ENCODE measurements around the gene SLC12A1.

SLC12A1 gene

GRCh38 chr15:48273049-48273448 lies 66.9 kb downstream of the SLC12A1 start:
- H3K27ac ChIP-seq = no peak overlapping the region
- DNase-seq (ENCODE audit: low spot score) = no peak
- POLR2A ChIA-PET (ENCODE audit: low non-redundant PET) = no interaction called here
- CTCF ChIA-PET = interaction anchor here (0.6 to 1.2 kb wide), 2 partner anchors 13 to 128 kb away, joined by 5 read pairs; no protein-coding TSS in a partner anchor
- TF ChIP-seq, protein P1, sequence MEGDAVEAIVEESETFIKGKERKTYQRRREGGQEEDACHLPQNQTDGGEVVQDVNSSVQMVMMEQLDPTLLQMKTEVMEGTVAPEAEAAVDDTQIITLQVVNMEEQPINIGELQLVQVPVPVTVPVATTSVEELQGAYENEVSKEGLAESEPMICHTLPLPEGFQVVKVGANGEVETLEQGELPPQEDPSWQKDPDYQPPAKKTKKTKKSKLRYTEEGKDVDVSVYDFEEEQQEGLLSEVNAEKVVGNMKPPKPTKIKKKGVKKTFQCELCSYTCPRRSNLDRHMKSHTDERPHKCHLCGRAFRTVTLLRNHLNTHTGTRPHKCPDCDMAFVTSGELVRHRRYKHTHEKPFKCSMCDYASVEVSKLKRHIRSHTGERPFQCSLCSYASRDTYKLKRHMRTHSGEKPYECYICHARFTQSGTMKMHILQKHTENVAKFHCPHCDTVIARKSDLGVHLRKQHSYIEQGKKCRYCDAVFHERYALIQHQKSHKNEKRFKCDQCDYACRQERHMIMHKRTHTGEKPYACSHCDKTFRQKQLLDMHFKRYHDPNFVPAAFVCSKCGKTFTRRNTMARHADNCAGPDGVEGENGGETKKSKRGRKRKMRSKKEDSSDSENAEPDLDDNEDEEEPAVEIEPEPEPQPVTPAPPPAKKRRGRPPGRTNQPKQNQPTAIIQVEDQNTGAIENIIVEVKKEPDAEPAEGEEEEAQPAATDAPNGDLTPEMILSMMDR (conservative IDR thresholded peaks at IDR 0.05; ENCODE audit: low read depth) = no peak

- ChIA-PET POLR2A (ENCODE audit: low non-redundant PET) (no interaction called here), CTCF (interaction anchor here (1.1 kb wide), 1 partner anchor 31 kb away, joined by 3 read pairs; no protein-coding TSS in a partner anchor)
- no peak overlapping the region for H3K27ac ChIP-seq
- no peak for DNase-seq (ENCODE audit: low spot score)
- TF ChIP-seq, protein P1 (conservative IDR thresholded peaks at IDR 0.05; ENCODE audit: low read depth) = no peak
These were observed 72.6 kb downstream of the SLC12A1 start for GRCh38 chr15:48278666-48279065.

DNA sequence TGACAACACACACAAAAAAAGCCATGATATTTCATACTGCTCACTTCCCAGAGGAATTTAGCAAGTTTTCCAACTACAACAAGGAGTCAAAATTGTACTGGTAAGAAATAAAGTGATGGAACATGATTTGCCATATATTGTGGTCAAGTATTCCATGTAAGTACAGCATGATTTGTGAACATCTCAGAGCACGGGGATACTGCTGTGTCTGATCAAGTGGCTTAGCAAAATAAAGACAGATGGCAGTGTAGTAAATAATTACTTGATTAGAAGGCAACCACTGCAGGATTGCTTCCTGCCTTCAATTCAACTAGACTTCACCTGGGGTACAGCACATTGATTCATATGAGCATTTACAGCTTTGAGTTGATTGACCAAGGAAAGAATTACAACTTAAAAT lies 73.5 kb downstream of the SLC12A1 start:
- TF ChIP-seq, protein P1 (conservative IDR thresholded peaks at IDR 0.05; ENCODE audit: low read depth) = no peak
- no peak overlapping the region for H3K27ac ChIP-seq
- DNase-seq (ENCODE audit: low spot score) = no peak
- ChIA-PET POLR2A (ENCODE audit: low non-redundant PET) (no interaction called here), CTCF (interaction anchor here (0.5 kb wide), 1 partner anchor 1802 kb away, joined by 4 read pairs; no protein-coding TSS in a partner anchor)

DNA sequence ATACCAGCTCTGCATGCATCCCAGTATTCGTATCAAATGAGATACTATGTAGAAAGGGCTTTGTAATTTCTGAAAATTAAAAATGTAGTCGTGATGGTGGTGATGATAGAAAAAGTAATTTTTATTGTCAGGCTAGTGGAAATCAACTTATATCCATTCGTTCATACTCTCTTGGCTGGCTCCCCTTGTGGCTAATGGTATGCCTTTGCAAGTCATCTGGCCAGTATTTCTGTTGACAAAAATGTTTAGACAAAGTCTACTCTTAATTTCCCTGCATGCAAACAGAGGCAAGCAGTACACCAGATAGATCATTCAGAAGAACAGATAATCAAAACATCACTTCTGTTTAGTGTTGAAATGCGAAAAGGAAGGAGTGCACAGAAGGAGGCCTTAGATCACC lies 75.6 kb downstream of the SLC12A1 start:
- DNase-seq (ENCODE audit: low spot score) = no peak
- H3K27ac ChIP-seq = no peak overlapping the region
- CTCF ChIA-PET = no interaction called here
- TF ChIP-seq, protein P1 (conservative IDR thresholded peaks at IDR 0.05; ENCODE audit: low read depth) = no peak
- POLR2A ChIA-PET (ENCODE audit: low non-redundant PET) = no interaction called here

DNA sequence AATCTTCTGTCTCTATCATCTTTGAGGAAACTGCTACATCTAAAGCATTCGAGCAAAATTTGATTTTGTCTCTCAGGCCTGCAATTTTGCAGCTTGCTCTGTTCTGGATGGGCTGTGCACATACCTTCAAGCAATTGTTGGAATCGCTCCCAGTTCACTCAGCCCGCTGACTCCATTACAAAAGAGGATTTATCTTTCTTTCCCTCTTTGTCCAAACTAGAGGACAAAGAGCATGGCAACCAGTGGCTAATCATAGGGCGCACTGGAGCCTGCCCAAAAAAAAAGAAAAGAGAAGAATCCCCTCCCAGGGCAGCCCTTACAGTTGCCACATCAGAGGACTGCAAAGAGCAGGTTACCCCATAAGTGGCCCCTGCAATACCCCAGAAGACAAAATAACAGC lies 76.1 kb downstream of the SLC12A1 start:
- CTCF ChIA-PET = no interaction called here
- no peak overlapping the region for H3K27ac ChIP-seq
- POLR2A ChIA-PET (ENCODE audit: low non-redundant PET) = no interaction called here
- DNase-seq (ENCODE audit: low spot score) = no peak
- TF ChIP-seq, protein P1 (conservative IDR thresholded peaks at IDR 0.05; ENCODE audit: low read depth) = no peak

DNA sequence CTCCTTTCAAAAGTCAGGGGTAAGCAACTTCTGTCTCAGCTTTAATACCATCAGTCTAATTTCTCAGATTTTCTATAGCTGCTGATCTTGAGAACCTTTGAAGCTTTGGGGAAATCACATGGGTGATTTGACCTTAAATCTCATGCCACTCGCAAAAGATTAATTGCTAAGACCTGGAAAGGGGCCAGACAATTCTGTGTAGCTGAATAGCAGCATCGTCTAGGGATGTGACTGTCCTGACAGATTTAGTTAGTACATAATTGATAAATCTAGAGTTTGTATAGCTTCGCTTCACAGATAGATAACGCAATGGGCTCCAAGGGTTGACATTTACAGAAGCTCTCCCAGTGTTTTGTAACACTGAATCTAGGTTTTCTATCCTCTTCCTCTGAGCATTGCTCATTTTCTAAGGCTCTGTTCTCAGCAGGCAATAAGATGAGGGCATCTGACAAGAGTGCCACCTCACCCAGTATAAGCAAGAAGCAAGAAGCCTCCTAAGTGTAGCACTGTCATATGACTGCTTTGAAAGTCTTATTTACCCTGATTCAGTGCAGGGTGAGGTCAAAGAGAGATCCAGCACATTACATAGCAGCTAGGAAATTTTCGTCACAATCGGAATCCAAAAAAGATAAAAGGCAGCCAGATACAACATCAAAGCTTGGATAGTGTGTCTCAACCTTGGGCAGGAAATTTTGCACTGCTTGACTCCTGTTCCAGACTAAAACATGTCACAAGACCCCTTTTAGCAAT lies 77.5 kb downstream of the SLC12A1 start:
- CTCF ChIA-PET = interaction anchor here (0.6 kb wide), 2 partner anchors 71 to 1088 kb away, joined by 3 read pairs; no protein-coding TSS in a partner anchor
- no peak for DNase-seq (ENCODE audit: low spot score)
- TF ChIP-seq, protein P1 (conservative IDR thresholded peaks at IDR 0.05; ENCODE audit: low read depth) = no peak
- POLR2A ChIA-PET (ENCODE audit: low non-redundant PET) = no interaction called here
- no peak overlapping the region for H3K27ac ChIP-seq
